Activated CD8-positive, alpha-beta T cell treated with anti-CD3 and anti-CD28 coated beads, Interleukin-2, amount 10 ng/mL, durations not matched to agents 7 days and 5 days (primary cell): ENCODE measurements around the gene ESYT1. TPM values are rescaled to one million over a fixed set of nuclear protein-coding genes. Genes with fewer than 3 reads are reported as not detected.
A peak's percentile ranks its signal among the peaks of the same experiment; 100 is the strongest.

Source experiments
- ATAC-seq: fragments of 150-1000 bp; cut with Tn5 transposase; one replicate; pipeline ENCODE4 v1.10.0; 2021; ENCODE audit warnings: moderate library complexity
- CTCF ChIA-PET: fragments of 350-600 bp; sonication (Branson Sonifier 250); formaldehyde crosslinking; loops from one replicate; lab custom pipeline; 2021; ENCODE audit warnings: antibody characterized with exemption; lab: Charles Lee
- POLR2A ChIA-PET: fragments of 350-600 bp; sonication (Branson Sonifier 250); formaldehyde crosslinking; loops from one replicate; lab custom pipeline; 2021; ENCODE audit warnings: antibody characterized with exemption; lab: Charles Lee
- DNase-seq: peaks from one replicate; pipeline ENCODE4 v3.0.0-alpha.2; 2020
- H3K27ac Mint-ChIP-seq: one replicate; pipeline ENCODE4 v1.8.0; 2021; ENCODE audit warnings: mild to moderate bottlenecking, mixed read lengths
- H3K27me3 Mint-ChIP-seq: one replicate; pipeline ENCODE4 v1.8.0; 2021; ENCODE audit warnings: low read depth, mixed read lengths
- H3K36me3 Mint-ChIP-seq: one replicate; pipeline ENCODE4 v1.8.0; 2021; ENCODE audit warnings: low read depth, mixed read lengths
- H3K4me1 Mint-ChIP-seq: one replicate; pipeline ENCODE4 v1.8.0; 2021; ENCODE audit warnings: low read depth, mixed read lengths
- H3K4me3 Mint-ChIP-seq: one replicate; pipeline ENCODE4 v1.8.0; 2021; ENCODE audit warnings: mild to moderate bottlenecking, mixed read lengths
- H3K9me3 Mint-ChIP-seq: one replicate; pipeline ENCODE4 v1.8.0; 2022; ENCODE audit warnings: mixed read lengths; ENCODE audit not compliant: insufficient read depth
- total RNA-seq, 2 experiments: library from RNA; stranded (reverse); gene quantifications; one replicate each; pipeline ENCODE4 v1.2.3, GENCODE V29; 2021

Gene ESYT1
- total RNA-seq, 2 experiments from 2014 or later, result 317 to 333 TPM

- Mint-ChIP-seq H3K4me1 (peaks cover 47% of the 10 kb centered on the region), H3K27ac (peak overlapping the region; percentile 84), H3K27me3 (no peaks in the 10 kb centered on the region), H3K4me3 (peak overlapping the region; percentile 91), H3K36me3 (peaks cover 47% of the 10 kb centered on the region), H3K9me3 (no peaks in the 10 kb centered on the region)
- DNase-seq, result peak; percentile 27
- no peak for ATAC-seq
- CTCF ChIA-PET, result interaction anchor here (0.6 to 6.7 kb wide), 19 partner anchors 10 to 450 kb away, joined by 3 to 148 read pairs (median 13); partner anchors contain the start of genes CNPY2, ESYT1, MYL6 and MYL6B
- POLR2A ChIA-PET, result interaction anchor here (0.6 to 4.1 kb wide), 14 partner anchors 10 to 240 kb away, joined by 3 to 50 read pairs (median 5); partner anchors contain the start of genes ESYT1, MYL6, PA2G4 and RNF41
Measured at GRCh38 chr12:56188131-56188777, 60.2 kb downstream of the ESYT1 start.

GRCh38 chr12:56188778-56189098 is 60.7 kb downstream of the ESYT1 start:
- CTCF ChIA-PET, result interaction anchor here (0.8 to 6.7 kb wide), 32 partner anchors 10 to 450 kb away, joined by 3 to 148 read pairs (median 7); partner anchors contain the start of genes CNPY2, COQ10A, ESYT1 and MYL6
- POLR2A ChIA-PET, result interaction anchor here (0.7 to 4.1 kb wide), 15 partner anchors 10 to 239 kb away, joined by 3 to 50 read pairs (median 7); partner anchors contain the start of genes CNPY2, ESYT1, MYL6 and MYL6B
- Mint-ChIP-seq H3K36me3 (peaks cover 46% of the 10 kb centered on the region), H3K4me1 (peaks cover 50% of the 10 kb centered on the region), H3K4me3 (peak overlapping the region; percentile 91), H3K27me3 (no peaks in the 10 kb centered on the region), H3K27ac (peak overlapping the region; percentile 84), H3K9me3 (no peaks in the 10 kb centered on the region)
- ATAC-seq (peak; percentile 5), DNase-seq (no peak)

GRCh38 chr12:56189099-56189917 is 61.2 kb downstream of the ESYT1 start, which contains the start of gene SMARCC2:
SMARCC2 (minus strand) TSS chr12:56189483; CDS start chr12:56189461, 22 bp downstream.
- ChIA-PET CTCF (interaction anchor here (0.7 to 6.7 kb wide), 57 partner anchors 8 to 530 kb away, joined by 3 to 148 read pairs (median 4); partner anchors contain the start of genes ANKRD52, CNPY2, COQ10A and ERBB3), POLR2A (interaction anchor here (0.6 to 4.1 kb wide), 22 partner anchors 11 to 439 kb away, joined by 3 to 50 read pairs (median 4); partner anchors contain the start of genes CNPY2, ESYT1, MYL6 and MYL6B)
- DNase-seq (peak; percentile 90), ATAC-seq (peak; percentile 90)
- H3K4me3 Mint-ChIP-seq, result peak within 1 kb of the TSS; percentile 93
- H3K9me3 Mint-ChIP-seq, result no peaks in the 10 kb centered on the region
- H3K36me3 Mint-ChIP-seq, result peaks cover 44% of the 10 kb centered on the region
- peak within 1 kb of the TSS; percentile 93 for H3K27ac Mint-ChIP-seq
- H3K4me1 Mint-ChIP-seq, result peaks cover 52% of the 10 kb centered on the region
- H3K27me3 Mint-ChIP-seq, result no peaks in the 10 kb centered on the region

- Mint-ChIP-seq H3K4me3 (peak overlapping the region; percentile 93), H3K27ac (peak overlapping the region; percentile 93), H3K27me3 (no peaks in the 10 kb centered on the region), H3K4me1 (peaks cover 48% of the 10 kb centered on the region), H3K36me3 (peaks cover 41% of the 10 kb centered on the region), H3K9me3 (no peaks in the 10 kb centered on the region)
- peak; percentile 84 for DNase-seq
- CTCF ChIA-PET, result interaction anchor here (0.7 to 6.7 kb wide), 53 partner anchors 8 to 529 kb away, joined by 3 to 148 read pairs (median 4); partner anchors contain the start of genes ANKRD52, CNPY2, COQ10A and ERBB3
- POLR2A ChIA-PET, result interaction anchor here (0.6 to 4.1 kb wide), 17 partner anchors 17 to 438 kb away, joined by 3 to 50 read pairs (median 7); partner anchors contain the start of genes CNPY2, ESYT1, MYL6 and MYL6B
- peak; percentile 45 for ATAC-seq
Measured at GRCh38 chr12:56189918-56190694, 62.0 kb downstream of the ESYT1 start.

- Mint-ChIP-seq H3K4me1 (peaks cover 47% of the 10 kb centered on the region), H3K27ac (peak overlapping the region; percentile 93), H3K4me3 (peak overlapping the region; percentile 93), H3K9me3 (no peaks in the 10 kb centered on the region), H3K36me3 (peaks cover 40% of the 10 kb centered on the region), H3K27me3 (no peaks in the 10 kb centered on the region)
- ChIA-PET CTCF (interaction anchor here (1.6 to 6.7 kb wide), 10 partner anchors 16 to 452 kb away, joined by 3 to 148 read pairs (median 18); partner anchors contain the start of genes CNPY2, ESYT1, MYL6 and RNF41), POLR2A (interaction anchor here (4.1 kb wide), 1 partner anchor 62 kb away, joined by 20 read pairs; the partner anchor contains the start of gene ESYT1)
- DNase-seq, result no peak
- ATAC-seq, result no peak
Measured at GRCh38 chr12:56190695-56191155, 62.7 kb downstream of the ESYT1 start.

GRCh38 chr12:56192582-56192981 is 64.5 kb downstream of the ESYT1 start:
- Mint-ChIP-seq H3K4me1 (peaks cover 31% of the 10 kb centered on the region), H3K4me3 (no peak overlapping the region), H3K27ac (no peak overlapping the region), H3K9me3 (no peaks in the 10 kb centered on the region), H3K36me3 (peaks cover 23% of the 10 kb centered on the region), H3K27me3 (no peaks in the 10 kb centered on the region)
- no peak for ATAC-seq
- no peak for DNase-seq
- POLR2A ChIA-PET, result no interaction called here
- CTCF ChIA-PET, result interaction anchor here (0.7 to 6.7 kb wide), 14 partner anchors 10 to 272 kb away, joined by 3 to 148 read pairs (median 5); partner anchors contain the start of genes ANKRD52, ESYT1, IL23A and RNF41

GRCh38 chr12:56193025-56193578 is 65.0 kb downstream of the ESYT1 start:
- H3K4me1 Mint-ChIP-seq, result peaks cover 26% of the 10 kb centered on the region
- no peaks in the 10 kb centered on the region for H3K9me3 Mint-ChIP-seq
- CTCF ChIA-PET, result interaction anchor here (0.7 to 6.7 kb wide), 13 partner anchors 9 to 271 kb away, joined by 3 to 148 read pairs (median 5); partner anchors contain the start of genes ESYT1, IL23A, RNF41 and ZC3H10
- no peak for ATAC-seq
- DNase-seq, result peak; percentile 89
- POLR2A ChIA-PET, result interaction anchor here (1.2 kb wide), 1 partner anchor 241 kb away, joined by 5 read pairs; no protein-coding TSS in a partner anchor
- H3K27ac Mint-ChIP-seq, result peak overlapping the region; percentile 47
- peaks cover 19% of the 10 kb centered on the region for H3K36me3 Mint-ChIP-seq
- H3K27me3 Mint-ChIP-seq, result no peaks in the 10 kb centered on the region
- no peak overlapping the region for H3K4me3 Mint-ChIP-seq

Other genes with a start within 250 kb of the ESYT1 start
- gene PYM1, start 200.4 kb upstream of the ESYT1 start, total RNA-seq, result 10 to 100 TPM; 51.6 to 52.2 TPM
- gene DGKA, start 197.1 kb upstream of the ESYT1 start, total RNA-seq, result 100 to 1,000 TPM; 541 to 575 TPM
- gene PMEL, start 162.2 kb upstream of the ESYT1 start, total RNA-seq, result under 1 TPM; 0.10 to 0.55 TPM
- 100 to 1,000 TPM; 128 to 130 TPM for gene CDK2, start 161.4 kb upstream of the ESYT1 start, total RNA-seq
- gene RAB5B, start 154.2 kb upstream of the ESYT1 start, total RNA-seq, result 10 to 100 TPM; 51.9 to 52.9 TPM
- 1 to 10 TPM; 5.8 to 6.8 TPM for gene SUOX, start 131.0 kb upstream of the ESYT1 start, total RNA-seq
- gene IKZF4, start 107.2 kb upstream of the ESYT1 start, total RNA-seq, result 10 to 100 TPM; 19.9 to 20.7 TPM
- gene RPS26, start 86.3 kb upstream of the ESYT1 start, total RNA-seq, result 10 to 100 TPM; 25.2 to 27.2 TPM
- gene ERBB3, start 48.1 kb upstream of the ESYT1 start, total RNA-seq, result 1 to 10 TPM; 5.4 to 5.9 TPM
- gene PA2G4, start 23.7 kb upstream of the ESYT1 start, total RNA-seq, result 100 to 1,000 TPM; 316 to 323 TPM
- 1,000 to 10,000 TPM; 3,845 to 4,046 TPM for gene RPL41, start 11.6 kb upstream of the ESYT1 start, total RNA-seq
- gene ZC3H10, start 10.0 kb upstream of the ESYT1 start, total RNA-seq, result 10 to 100 TPM in 1 of 2 experiments, 1 to 10 TPM in 1; 9.1 to 10.6 TPM
- 10 to 100 TPM; 60.0 to 60.7 TPM for gene MYL6B, start 24.3 kb downstream of the ESYT1 start, total RNA-seq
- gene MYL6, start 30.1 kb downstream of the ESYT1 start, total RNA-seq, result 1,000 to 10,000 TPM; 1,527 to 1,542 TPM
- gene SMARCC2, start 61.2 kb downstream of the ESYT1 start, total RNA-seq, result 100 to 1,000 TPM; 144 to 154 TPM
- 10 to 100 TPM; 27.9 to 32.9 TPM for gene RNF41, start 93.7 kb downstream of the ESYT1 start, total RNA-seq
- 10 to 100 TPM; 64.3 to 69.5 TPM for gene NABP2, start 96.1 kb downstream of the ESYT1 start, total RNA-seq
- gene SLC39A5, start 101.8 kb downstream of the ESYT1 start, total RNA-seq, result under 1 TPM in 1 of 2 experiments, not detected in 1; 0.52 TPM
- 10 to 100 TPM; 54.5 to 55.0 TPM for gene ANKRD52, start 130.1 kb downstream of the ESYT1 start, total RNA-seq
- 10 to 100 TPM; 19.6 to 19.7 TPM for gene COQ10A, start 138.7 kb downstream of the ESYT1 start, total RNA-seq
- gene CS, start 172.1 kb downstream of the ESYT1 start, total RNA-seq, result 100 to 1,000 TPM; 218 to 228 TPM
- 100 to 1,000 TPM; 112 to 113 TPM for gene CNPY2, start 187.7 kb downstream of the ESYT1 start, total RNA-seq
- gene PAN2, start 205.7 kb downstream of the ESYT1 start, total RNA-seq, result 10 to 100 TPM; 61.8 to 63.7 TPM
- 1 to 10 TPM; 3.5 to 3.7 TPM for gene IL23A, start 210.6 kb downstream of the ESYT1 start, total RNA-seq
- 100 to 1,000 TPM; 193 to 194 TPM for gene STAT2, start 231.8 kb downstream of the ESYT1 start, total RNA-seq
- gene APOF, start 234.6 kb downstream of the ESYT1 start, total RNA-seq, result not detected